ENCODE results near the gene C6orf120.
A peak's percentile ranks its signal among the peaks of the same experiment; 100 is the strongest.
"Not testable (repeated sequence)": the region's sequence is repeated elsewhere in the genome, so short reads cannot be mapped to it uniquely, and the experiment has no call there.

Gene C6orf120

DNA sequence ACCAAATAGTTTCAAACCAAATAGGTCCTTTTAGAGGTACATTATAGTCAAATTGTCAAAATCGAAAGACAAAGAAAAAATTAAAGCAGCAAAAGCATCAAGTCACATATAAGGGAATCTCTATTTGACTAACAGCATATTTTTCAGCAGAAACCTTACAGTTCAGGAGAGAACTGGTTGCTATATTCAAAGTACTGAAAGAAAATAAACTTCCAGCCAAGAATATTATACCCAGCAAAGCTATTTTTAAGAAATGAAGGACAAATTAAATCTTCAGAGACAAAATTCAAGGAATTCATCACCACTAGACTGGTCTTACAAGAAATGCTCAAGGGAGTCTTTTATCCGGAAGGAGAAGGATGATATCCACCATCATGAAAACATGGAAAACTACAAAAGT is 16.1 kb upstream of the C6orf120 start:
- DNase-seq: no peak

DNA sequence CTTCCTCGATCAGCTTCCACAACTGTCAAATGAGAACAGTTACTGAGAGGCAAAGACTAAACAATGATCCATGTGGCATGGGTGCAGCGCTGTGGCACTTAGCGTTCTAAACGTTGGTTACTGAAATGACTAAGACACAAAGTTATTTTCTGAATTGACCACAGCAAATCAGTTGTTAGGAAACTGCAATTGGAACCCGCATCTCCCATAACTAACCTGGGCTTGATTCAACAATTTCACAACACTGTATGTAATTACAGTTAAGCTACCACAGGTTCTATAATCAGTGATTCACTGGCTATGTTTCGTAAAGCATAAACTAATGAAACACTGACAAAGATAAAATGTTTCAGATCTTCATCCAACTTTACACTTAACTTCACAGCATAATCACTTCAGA is 12.6 kb upstream of the C6orf120 start:
- no peak for DNase-seq

DNA sequence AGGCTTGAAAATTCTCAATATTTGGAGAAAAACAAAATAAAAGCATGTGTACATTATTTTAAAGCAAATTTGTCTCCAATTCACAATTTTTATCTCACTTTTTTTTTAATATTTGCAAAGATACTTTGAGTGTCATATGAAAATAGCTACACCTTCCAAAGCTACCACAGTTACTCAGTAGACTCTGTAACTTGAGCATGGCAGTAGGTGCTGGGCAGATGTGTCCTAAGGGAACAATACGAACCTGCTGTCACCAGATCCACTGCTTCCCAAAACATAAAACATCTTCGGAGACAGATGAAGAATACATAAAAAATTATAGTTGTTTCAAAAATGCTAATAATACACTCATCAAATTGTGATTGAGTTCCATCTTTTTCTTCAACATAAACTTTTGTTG is 10.7 kb upstream of the C6orf120 start:
- DNase-seq: no peak

DNA sequence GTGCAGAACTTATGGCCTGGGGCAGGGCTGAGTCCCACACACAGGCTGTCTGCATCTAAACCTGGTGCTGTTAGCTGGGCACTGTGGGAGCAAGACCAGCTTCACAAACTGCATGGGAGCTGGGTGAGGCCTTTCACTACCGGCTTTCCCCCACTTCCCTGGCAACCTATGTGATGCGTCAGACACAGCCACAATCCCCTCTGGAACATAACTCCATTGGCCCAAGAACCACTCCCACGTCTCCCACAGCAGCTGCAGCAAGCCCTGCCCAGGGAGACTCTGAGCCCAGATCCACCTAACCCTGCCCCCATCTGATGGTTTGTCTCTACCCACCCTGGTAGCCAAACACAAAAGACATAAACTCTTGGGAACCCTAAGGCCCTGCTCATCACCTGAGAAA is 9.4 kb upstream of the C6orf120 start:
- DNase-seq: peak in 1 of 2 experiments; percentile 9

DNA sequence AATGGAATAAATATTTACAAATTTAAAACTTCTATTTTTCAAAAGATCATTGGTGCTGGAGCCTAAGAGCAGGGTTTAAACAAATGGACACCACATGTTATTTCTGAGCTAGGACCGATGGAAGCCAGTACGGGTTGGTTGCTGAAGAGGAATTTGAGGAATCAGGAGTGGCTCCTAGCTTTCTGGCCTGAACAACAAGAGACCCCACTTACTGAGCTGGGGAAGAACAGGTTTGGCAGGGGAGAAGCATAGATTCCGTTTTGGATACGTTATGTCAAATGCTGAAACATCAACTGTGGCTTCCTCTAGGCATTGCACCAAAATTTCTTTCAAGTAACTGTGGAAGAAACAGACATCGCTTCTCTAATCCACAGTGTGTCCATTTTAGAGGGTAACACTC is 6.8 kb upstream of the C6orf120 start:
- DNase-seq: no peak

DNA sequence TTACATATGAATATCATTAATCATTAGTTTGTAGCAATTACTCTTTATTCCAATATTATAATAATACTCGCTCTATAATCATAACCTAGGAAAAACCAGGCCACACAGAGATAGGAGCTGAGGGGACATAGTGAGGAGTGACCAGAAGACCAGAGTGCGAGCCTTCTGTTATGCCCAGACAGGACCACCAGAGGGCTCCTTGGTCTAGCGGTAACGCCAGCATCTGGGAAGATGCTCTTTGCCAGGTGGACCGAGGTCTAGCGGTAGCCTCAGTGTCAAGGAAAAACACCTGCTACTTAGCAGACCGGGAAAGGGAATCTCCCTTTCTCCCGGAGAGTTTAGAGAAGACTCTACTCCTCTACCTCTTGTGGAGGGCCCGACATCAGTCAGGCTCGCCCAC is 4.8 kb upstream of the C6orf120 start:
- DNase-seq: not testable (repeated sequence)

DNA sequence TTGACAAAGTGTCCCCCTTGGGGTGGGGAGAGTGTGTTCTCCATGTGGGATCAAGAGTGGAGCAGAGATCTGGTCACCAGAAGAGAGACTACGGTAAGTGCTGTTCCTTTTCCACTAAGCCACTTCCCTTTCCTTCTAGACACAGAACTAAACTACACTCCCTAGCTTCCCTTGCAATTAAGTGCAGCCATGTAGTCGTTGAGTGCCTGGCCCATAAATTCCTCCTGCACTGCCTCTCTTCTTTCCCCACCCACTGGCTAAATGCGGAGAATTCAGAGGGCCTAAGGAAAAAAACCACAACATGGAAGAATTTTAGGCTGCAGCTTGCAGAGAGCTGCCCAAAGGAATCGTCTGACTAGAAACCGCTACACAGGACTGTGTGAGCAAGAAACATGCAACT is 1.6 kb upstream of the C6orf120 start:
- peak; percentile 83 to 88 for DNase-seq

DNA sequence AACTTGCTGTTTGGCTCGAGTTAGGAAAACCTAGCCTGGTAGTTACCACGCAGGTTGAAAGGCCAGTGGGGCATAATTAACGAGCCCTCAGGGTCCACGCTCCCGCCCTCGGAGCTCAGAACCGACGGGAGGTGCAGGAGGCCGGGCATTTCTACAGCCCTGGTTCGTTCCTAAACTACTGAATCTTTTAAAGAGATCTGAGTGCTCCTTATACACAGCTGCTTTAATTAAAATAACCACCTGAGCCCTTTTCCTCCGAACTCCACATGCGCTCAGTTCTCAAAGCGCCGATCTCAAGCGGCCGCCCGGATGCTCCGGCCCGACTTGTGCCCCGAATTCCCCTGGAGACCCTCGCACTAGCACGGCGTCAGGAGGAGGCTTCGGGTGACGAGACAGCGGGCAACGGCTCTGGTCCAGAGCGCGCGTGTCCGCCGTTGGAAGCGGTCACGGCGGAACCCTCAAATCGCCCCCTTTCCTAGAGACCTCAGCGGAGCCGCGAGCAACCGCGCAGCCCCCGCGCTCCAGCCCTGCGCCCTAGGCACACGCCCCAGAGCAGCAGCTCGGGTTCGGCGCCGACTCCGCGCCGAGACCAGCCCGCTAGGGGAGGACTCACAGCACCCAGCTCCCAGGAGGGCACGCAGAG is 494 bp upstream of the C6orf120 start:
- peak; percentile 37 to 57 for DNase-seq

DNA sequence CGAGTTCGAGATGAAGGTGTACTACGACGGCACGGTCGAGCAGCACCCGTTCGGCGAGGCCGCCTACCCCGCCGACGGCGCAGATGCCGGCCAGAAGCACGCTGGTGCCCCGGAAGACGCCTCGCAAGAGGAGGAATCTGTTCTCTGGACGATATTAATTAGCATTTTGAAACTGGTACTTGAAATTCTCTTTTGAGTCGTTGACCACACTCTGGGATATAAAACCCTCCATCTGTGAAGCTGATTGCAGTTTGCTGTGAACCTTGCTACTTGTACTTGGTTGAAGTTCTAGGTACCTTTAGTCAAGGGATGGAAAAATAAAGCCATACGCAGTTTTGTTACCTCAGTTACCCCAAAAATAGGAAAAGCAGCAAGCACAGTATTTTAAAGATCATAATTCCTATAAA is 917 bp downstream of the C6orf120 start:
- DNase-seq: peak; percentile 16 to 36

DNA sequence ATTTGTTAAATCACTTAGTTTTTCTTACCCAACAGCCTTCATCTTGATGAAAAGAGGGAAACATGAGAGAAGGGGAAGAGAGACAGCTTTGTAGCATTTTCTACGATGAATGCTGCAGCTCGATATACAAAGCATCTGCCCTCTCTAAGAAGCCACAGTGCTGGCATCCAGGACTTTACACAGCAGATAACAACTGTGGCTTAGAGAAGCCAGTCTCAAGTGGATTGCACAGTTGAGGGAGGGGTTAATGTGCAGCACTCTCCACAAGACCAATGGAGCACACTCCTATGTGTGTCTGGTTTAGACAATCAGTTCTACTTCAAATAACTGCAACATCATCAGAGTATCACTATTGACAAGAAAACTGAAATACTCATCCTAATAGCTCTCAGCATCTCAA is 5.8 kb downstream of the C6orf120 start:
- no peak for DNase-seq

DNA sequence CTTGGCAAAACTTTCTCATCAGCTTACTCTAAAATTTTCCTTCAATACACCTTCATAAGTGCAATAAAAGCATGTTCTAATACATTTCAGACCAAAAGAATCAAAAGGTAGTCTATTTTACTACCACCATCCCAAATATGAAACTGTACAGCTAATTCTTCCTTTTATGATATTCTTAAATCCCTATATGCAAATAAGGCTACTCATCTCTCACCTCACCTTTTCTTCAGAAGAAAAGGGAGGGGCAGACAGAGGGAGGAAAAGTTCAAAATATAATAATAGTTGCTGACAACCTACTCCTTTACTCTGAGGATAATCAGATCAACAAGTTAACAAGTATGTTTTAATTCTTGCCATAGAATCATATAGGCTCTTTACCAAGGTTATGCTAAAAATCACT is 7.4 kb downstream of the C6orf120 start:
- no peak for DNase-seq

DNA sequence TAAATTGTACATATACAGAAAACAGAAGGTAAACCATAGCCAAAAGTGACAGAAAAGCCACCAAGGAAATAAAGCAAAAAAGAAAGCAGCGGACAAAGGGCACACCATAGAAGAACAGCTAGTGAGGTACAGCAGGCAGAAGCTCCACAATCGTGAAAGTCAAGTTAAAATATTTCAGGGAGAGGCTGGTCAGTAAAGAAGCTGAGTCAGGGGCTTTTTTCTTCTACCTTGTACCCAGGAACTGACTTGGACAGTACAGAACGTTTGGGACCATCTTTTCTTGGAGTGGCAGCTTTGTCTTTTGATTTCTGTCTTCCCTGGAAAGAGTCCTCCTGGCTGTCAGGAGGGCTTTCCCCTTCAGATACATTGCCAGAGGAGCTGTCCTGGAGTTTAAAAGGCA is 8.1 kb downstream of the C6orf120 start:
- DNase-seq: no peak

DNA sequence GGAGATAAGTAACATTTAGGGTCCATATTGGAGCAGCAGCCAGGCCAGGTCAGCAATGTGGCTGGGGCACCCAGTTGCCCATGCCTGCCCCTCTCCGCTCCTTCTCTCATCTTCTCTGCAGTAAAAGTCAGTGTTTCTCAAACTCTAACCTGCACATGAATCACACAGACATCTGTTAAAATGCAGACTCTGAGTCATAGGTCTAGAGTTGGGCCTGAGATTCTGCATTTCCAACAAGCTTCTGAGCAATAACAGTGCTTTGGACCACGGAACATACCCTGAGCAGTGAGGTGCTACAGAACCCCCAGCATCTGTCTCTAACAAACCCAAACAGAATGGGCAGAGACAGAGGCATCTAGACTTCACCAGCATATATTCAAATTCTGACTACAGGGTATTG is 12.3 kb downstream of the C6orf120 start:
- DNase-seq: no peak

DNA sequence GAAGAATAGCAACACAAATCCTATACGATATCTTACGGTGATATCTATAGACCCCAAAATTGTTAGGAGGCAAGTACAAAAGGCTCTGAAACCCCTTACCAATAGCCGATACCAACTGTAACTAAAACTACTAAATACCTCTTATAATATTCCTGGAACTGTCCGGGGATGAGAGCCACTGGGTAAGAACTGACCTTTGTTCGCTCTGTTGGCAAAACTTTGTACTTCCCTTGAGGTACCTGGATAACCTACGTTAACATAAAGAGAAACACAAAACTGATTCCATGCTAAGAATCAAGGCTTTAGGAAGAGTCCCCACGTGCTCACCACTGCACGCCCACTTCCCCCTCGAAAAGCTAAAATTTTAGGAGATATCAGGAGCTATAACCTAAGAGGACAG is 12.7 kb downstream of the C6orf120 start:
- DNase-seq: no peak

DNA sequence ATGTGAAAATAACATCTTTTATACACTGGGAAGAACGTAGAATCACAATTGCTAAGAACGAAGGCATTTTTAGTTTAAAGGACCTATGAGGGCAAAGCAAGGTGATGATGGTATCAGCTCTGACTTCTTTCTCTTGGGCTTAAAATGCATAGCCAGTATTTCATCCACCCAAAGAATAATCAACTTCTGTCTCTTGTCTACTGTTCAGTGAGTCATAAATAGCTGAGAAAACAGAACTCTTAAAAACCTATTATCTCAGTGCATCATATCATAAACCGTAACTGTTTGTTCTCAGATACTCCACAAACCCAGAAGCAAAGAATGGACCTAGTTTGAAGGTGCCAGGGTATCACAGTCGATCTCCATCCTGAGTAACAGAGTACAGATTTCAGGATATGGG is 17.2 kb downstream of the C6orf120 start:
- DNase-seq: no peak

DNA sequence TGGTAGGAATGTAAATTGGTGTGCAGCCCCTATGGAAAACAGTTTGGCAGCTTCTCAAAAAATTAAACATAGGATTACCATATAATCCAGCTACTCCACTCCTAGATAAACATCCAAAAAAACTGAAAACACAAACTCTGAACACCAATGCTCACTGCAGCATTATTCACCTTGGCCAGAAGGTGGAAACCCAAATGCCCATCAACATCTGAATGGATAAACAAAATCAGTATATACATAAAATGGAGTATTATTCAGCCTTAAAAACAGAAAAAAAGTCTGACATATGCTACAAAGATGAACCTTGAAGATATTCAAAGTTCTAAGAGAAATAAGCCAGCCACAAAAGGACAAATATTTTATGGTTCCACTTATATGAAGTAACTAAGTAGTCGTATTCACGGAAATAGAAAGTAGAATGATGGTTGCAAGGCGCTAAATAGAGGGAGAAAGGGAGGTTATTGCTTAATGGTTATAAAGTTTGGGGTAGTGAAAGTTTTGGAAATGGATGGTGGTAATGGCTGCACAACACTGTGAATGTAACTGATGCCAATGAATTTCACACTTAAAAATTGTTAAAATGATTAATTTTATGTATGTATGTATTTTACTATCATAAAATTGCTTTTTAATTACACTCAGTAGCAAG is 18.4 kb downstream of the C6orf120 start:
- no peak for DNase-seq

DNA sequence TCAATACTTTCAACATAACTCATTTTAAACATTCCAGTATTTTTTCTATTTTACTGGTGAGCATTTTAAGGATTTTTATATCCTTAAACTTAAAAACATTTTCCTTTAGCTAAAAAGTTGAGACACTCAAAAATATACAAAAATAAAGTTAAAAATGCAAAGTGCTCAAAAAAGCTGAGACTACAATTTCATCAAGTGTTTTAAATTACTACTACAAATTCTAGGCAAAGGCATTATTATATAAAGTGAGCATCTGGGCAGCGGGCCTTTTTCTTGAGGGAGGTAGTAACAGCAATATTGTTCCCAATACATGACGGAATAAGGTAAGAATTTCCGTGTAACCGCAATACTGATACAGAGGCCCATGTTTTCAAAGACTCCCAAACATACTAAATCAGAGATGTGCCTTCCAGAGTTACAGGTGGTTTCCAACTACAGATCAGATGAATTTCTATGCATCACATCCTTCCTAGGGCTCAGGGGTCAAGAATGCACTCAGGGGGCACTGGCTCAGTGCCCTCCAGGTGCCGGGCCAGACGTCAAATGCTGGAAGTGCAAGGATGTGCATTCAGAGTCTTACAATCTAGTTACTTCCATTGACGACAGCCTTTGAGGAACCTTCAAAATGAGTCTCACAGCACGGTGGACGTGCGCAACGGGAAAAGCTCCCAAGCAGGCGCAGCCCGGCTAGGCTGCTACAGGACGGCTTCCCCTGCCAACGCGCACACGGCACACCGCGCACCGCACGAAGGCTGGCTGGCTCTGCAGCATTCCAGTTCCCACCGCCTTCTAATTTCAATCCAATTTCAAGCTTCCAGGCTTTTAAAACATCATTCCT is 20.7 kb downstream of the C6orf120 start:
- peak; percentile 45 to 48 for DNase-seq

DNA sequence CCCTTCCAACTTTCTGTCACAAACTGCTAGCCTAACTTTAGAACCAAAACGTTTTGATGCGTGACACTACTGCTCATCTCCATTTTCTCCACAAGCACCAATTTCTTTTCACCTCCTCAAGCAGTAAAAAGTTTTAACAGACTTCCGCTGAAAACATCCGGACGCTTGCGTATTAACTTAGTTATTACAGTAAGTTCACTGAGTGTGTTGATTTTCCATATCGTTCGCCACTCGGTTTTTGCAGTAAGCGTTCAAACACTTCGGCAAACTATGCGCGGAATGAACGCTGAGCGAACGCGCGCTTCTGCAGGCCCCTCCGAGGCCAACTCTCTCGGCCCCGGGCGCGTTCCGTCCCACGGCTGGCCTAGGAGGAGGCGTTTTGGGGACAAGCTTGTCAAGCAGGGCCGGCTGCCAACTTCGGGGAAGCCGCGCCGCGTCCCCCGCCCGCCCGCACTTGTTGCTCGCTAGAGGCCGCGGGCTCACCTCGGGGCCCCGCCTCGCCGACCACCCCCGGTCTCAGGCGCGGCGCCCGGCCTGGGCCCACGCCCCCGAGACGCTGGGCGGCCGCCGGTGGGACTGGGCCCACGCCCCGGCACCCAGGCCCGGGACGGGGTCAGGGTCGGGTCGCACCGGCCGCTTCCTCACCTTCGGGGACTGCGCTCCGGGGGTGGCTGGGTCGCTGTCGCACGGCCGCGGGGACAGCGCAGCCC is 21.4 kb downstream of the C6orf120 start:
- DNase-seq: peak; percentile 40 to 48

DNA sequence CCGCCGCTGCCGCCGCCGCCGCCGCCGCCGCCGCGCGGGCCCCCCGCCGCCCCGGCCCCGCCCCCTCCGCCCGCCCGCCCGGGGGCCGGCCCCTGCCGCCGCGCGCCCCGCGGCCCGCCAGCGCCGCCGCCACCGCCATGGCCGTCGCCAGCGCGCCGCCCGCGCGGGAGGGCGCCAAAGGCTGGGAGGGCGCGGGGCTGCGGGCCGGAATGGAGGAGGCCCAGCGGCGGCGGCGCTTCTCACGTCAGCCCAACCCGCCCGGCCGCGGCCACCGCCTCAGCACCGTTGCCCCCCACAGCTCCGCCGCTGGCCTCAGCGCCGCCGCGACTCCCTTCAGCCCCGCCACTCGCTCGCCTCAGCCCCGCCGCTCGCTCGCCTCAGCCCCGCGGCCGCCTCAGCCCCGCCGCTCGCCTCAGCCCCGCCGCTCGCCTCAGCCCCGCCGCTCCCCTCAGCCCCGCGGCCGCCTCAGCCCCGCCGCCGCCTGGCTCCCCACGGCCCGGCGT is 22.1 kb downstream of the C6orf120 start:
- no peak for DNase-seq

DNA sequence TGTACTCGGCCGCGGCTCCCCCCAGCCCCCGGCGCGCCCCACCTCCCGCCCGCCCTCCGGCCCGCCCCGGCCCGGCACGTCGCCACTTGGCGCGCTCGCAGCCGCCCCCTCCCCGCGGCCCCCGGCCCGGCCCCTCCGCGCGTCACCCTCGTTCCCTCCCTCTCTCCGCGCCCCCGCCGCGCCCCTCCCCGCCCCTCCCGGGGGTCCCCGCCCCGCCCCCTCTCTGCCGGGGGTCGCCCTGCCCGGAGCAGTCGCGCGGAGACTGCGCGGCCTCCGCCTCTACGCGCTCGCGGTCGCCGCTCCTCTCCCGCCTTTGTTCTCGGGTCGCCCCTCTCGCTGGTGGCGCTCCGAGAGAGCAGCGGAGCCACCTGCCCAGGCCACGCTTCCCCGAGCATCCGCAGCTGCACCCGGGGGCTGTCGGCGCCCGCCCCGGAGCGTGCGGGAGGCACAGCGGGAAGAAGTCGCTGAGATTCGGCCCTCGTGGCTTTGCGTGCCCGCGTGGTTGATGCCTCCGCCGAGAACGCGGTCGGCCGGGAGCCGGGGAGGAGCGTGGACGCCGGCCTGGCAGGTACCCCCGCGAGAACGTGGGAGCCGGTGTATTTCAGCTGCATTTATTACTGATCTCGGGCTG is 22.7 kb downstream of the C6orf120 start, which contains the start of gene PHF10:
TSS of gene PHF10 (minus strand) at position 7 of the 631 bp plus-strand sequence. CDS start 569 bp downstream, outside the sequence.
- peak; percentile 35 to 48 for DNase-seq

DNA sequence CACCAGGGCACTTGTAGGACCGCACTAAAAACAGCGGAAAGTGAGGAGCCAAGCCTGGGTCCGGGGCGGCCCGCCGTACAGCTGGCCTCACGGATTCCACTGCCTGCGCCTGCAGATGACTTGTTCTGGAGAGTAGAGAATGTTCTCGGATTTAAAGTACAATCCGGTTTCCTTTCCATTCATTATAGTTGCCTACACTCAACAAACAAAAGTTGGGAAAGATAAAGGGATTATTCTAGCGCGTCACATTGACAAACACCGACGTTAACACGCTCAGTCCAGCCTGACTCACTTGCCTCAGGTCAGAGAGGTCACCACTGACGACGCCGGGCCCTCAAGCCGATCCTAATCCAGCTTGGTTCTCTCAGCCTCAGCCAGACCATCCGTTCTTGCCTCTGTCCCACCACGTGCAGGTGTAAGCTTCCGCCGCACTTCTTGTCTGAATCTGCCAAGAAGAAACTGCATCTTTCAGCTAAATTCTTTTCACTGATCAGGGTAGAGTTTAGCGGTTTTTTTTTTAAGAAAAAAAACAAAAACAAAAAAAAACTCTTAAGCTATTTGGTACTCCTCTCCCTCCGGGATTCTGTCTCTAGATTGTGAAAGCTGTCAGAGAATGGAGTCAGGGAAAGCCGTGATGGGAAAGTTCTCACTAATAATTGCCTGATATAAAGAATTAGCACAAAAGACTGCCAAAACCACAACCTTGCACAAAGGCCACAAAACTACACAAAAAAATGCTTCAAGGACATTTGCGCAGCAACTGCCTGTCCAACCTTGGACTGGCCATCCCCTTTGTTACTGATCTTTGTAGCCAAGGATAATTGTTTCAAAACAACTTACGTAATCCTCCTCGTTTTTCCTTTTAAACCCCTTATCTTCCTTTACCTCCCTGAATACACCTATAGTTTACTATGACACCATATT is 23.5 kb downstream of the C6orf120 start:
- peak; percentile 48 to 54 for DNase-seq

All from Kasumi-1 (cell line).